T-helper 17 cell (primary cell): ENCODE results near the gene NPIPB13. TPM values are rescaled to one million over a fixed set of nuclear protein-coding genes. Genes with fewer than 3 reads are reported as not detected.

Experiments
- total RNA-seq, 4 donors: library from RNA in 2 of 4; stranded (reverse) in 2 of 4; gene quantifications; one replicate each; pipeline ENCODE4 v1.2.3 and lab custom pipeline; 2022 to 2026

NPIPB13 gene
- total RNA-seq, 2 donors from 2014 or later = 17.4 to 30.3 TPM

Other genes starting within 250 kb of the NPIPB13 start
- under 1 TPM in 1 of 2 donors, not detected in 1; 0.16 TPM for gene DOC2A, start 237.5 kb downstream of the NPIPB13 start, total RNA-seq
- not detected for gene C16orf92, start 225.3 kb downstream of the NPIPB13 start, total RNA-seq
- gene TLCD3B, start 217.2 kb downstream of the NPIPB13 start, total RNA-seq = not detected
- 100 to 1,000 TPM; 421 to 426 TPM for gene ALDOA, start 182.7 kb downstream of the NPIPB13 start, total RNA-seq
- gene PPP4C, start 172.5 kb downstream of the NPIPB13 start, total RNA-seq = 10 to 100 TPM; 80.8 to 89.3 TPM
- gene TBX6, start 156.6 kb downstream of the NPIPB13 start, total RNA-seq = under 1 TPM; 0.65 to 0.94 TPM
- gene YPEL3, start 152.3 kb downstream of the NPIPB13 start, total RNA-seq = 100 to 1,000 TPM in 1 of 2 donors, 10 to 100 TPM in 1; 94.9 to 131 TPM
- 10 to 100 TPM; 12.6 to 13.7 TPM for gene GDPD3, start 134.9 kb downstream of the NPIPB13 start, total RNA-seq
- gene MAPK3, start 125.3 kb downstream of the NPIPB13 start, total RNA-seq = 10 to 100 TPM; 76.5 to 77.6 TPM
- 100 to 1,000 TPM; 665 to 718 TPM for gene CORO1A, start 64.9 kb downstream of the NPIPB13 start, total RNA-seq
- 10 to 100 TPM; 60.7 to 78.7 TPM for gene BOLA2B, start 54.8 kb downstream of the NPIPB13 start, total RNA-seq
- 10 to 100 TPM; 43.0 to 47.8 TPM for gene SLX1A, start 54.6 kb downstream of the NPIPB13 start, total RNA-seq
- 10 to 100 TPM; 28.8 to 30.0 TPM for gene SULT1A3, start 49.2 kb downstream of the NPIPB13 start, total RNA-seq
- 10 to 100 TPM; 35.5 to 44.8 TPM for gene CD2BP2, start 106.8 kb upstream of the NPIPB13 start, total RNA-seq
- gene TBC1D10B, start 122.0 kb upstream of the NPIPB13 start, total RNA-seq = 10 to 100 TPM; 27.4 to 28.8 TPM
- 1 to 10 TPM in 1 of 2 donors, not detected in 1; 1.8 TPM for gene MYL11, start 126.3 kb upstream of the NPIPB13 start, total RNA-seq
- 100 to 1,000 TPM; 192 to 220 TPM for gene SEPTIN1, start 134.1 kb upstream of the NPIPB13 start, total RNA-seq
- gene ZNF48, start 146.9 kb upstream of the NPIPB13 start, total RNA-seq = 1 to 10 TPM; 6.2 to 6.7 TPM
- gene ZNF771, start 159.1 kb upstream of the NPIPB13 start, total RNA-seq = 1 to 10 TPM; 1.4 to 1.5 TPM
- gene DCTPP1, start 181.6 kb upstream of the NPIPB13 start, total RNA-seq = 10 to 100 TPM; 17.4 to 19.2 TPM
- 10 to 100 TPM; 18.3 to 21.4 TPM for gene SEPHS2, start 197.4 kb upstream of the NPIPB13 start, total RNA-seq
- gene ITGAL, start 224.3 kb upstream of the NPIPB13 start, total RNA-seq = 100 to 1,000 TPM; 322 to 338 TPM